Epithelial cell of esophagus (primary cell): ENCODE data around the gene SNRPD2.
A peak's percentile ranks its signal among the peaks of the same experiment; 100 is the strongest.

Experiments
- DNase-seq: peaks from one replicate; pipeline ENCODE4 v3.0.0; 2010; ENCODE audit warnings: low read depth
- H3K4me3 ChIP-seq: 2 replicates; pipeline ENCODE4 v1.5.1; 2011; ENCODE audit warnings: mild to moderate bottlenecking, low read length, control low read depth
- TF ChIP-seq, protein P1 (sequence below): IDR thresholded peaks from 2 replicates; pipeline ENCODE4 v1.5.1; 2011; ENCODE audit warnings: low read depth, mild to moderate bottlenecking, low read length, control low read depth, inconsistent platforms; ENCODE audit not compliant: insufficient read depth; ENCODE audit errors: missing control alignments

The SNRPD2 gene

DNA sequence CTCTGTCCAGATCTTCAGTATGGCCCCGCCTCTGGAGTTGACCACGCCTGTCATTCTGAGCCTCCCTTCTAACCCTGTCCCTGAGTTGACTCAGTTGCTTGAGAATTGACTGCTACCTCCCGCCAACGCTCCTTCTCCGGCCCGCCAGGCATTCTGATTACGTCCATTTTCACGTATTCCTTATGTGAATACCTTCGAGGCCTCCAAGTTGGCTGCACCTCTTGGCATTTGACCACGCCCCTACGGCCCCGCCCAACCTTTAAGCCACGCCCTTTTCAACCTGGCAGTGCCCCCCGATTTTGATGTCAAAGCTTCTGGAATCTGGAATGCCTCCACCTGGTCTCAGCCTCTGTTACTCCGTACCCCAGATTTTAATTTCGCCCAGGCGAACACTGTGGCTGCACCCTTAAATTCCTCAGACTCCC, 50.9 kb downstream of the SNRPD2 start:
- TF ChIP-seq, protein P1, sequence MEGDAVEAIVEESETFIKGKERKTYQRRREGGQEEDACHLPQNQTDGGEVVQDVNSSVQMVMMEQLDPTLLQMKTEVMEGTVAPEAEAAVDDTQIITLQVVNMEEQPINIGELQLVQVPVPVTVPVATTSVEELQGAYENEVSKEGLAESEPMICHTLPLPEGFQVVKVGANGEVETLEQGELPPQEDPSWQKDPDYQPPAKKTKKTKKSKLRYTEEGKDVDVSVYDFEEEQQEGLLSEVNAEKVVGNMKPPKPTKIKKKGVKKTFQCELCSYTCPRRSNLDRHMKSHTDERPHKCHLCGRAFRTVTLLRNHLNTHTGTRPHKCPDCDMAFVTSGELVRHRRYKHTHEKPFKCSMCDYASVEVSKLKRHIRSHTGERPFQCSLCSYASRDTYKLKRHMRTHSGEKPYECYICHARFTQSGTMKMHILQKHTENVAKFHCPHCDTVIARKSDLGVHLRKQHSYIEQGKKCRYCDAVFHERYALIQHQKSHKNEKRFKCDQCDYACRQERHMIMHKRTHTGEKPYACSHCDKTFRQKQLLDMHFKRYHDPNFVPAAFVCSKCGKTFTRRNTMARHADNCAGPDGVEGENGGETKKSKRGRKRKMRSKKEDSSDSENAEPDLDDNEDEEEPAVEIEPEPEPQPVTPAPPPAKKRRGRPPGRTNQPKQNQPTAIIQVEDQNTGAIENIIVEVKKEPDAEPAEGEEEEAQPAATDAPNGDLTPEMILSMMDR, result no peak
- H3K4me3 ChIP-seq, result peak overlapping the region; percentile 21
- peak; percentile 84 for DNase-seq

- TF ChIP-seq, protein P1, result peak; percentile 34
- peak; percentile 47 for DNase-seq
- H3K4me3 ChIP-seq, result peak within 1 kb of the TSS; percentile 83
Observed at GRCh38 chr19:45638930-45639729, 52.6 kb downstream of the SNRPD2 start, which contains the start of gene EML2. TSS of gene EML2 (minus strand) at chr19:45639397. CDS start at chr19:45639376, 21 bp downstream.

DNA sequence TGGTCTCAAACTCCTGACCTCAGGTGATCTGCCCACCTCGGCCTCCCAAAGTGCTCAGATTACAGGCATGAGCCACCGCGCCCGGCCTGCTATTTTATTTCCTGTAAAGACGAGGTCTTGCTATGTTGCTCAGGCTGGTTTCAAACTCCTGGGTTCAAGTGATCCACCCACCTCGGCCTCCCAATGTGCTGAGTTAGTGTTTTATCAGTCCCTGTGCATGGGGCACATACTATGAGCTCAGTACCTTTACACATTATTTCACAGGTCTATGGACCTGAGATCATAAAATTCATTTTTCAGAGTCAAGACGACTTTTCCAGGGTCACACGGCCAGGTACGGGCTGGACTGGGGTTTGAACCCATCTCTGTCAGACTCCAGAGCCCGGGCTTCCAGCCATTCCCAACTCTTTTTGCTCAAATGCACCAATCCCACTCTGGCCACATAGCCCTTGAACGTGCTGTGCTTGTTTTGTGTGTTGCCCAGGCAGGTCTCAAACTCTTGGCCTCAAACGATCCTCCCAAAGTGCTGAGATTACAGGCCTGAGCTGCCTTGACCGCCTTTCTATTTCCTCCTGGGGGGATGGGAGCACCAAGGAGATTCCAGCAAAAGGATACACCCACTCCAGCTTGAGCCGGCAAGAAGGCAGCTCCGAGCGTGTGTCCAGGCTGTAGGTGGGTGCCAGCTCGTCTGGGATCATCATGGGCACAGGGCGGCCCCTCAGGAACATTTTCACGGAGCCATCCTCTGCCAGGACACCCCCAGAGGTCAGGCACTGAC, 53.7 kb downstream of the SNRPD2 start:
- TF ChIP-seq, protein P1, result no peak
- peak; percentile 63 for DNase-seq
- H3K4me3 ChIP-seq, result peak overlapping the region; percentile 83
